ENCODE data around the gene MAGED1.

MAGED1 gene

GRCh38 chrX:51892921-51893745 is at the start of gene MAGED1:
MAGED1 (plus strand) TSS chrX:51893623; CDS start chrX:51894305, 682 bp downstream.
- in situ Hi-C loops (cut with HindIII; ENCODE audit: low sequenced_read_pairs), result no loop called here

GRCh38 chrX:51847463-51847862 is 46.0 kb upstream of the MAGED1 start:
- in situ Hi-C loops (cut with HindIII; ENCODE audit: low sequenced_read_pairs), result no loop called here

- in situ Hi-C loops (cut with HindIII; ENCODE audit: low sequenced_read_pairs), result no loop called here
Measured at GRCh38 chrX:51851507-51852085, 41.8 kb upstream of the MAGED1 start.

- in situ Hi-C loops (cut with HindIII; ENCODE audit: low sequenced_read_pairs), result no loop called here
Measured at GRCh38 chrX:51852096-51852495, 41.3 kb upstream of the MAGED1 start.

- in situ Hi-C loops (cut with HindIII; ENCODE audit: low sequenced_read_pairs), result no loop called here
Measured at GRCh38 chrX:51852621-51853020, 40.8 kb upstream of the MAGED1 start.

- in situ Hi-C loops (cut with HindIII; ENCODE audit: low sequenced_read_pairs), result no loop called here
Measured at GRCh38 chrX:51853251-51853650, 40.2 kb upstream of the MAGED1 start.

- in situ Hi-C loops (cut with HindIII; ENCODE audit: low sequenced_read_pairs), result no loop called here
Measured at GRCh38 chrX:51855698-51856097, 37.7 kb upstream of the MAGED1 start.

GRCh38 chrX:51857159-51857733 is 36.2 kb upstream of the MAGED1 start:
- in situ Hi-C loops (cut with HindIII; ENCODE audit: low sequenced_read_pairs), result no loop called here

GRCh38 chrX:51860679-51861078 is 32.7 kb upstream of the MAGED1 start:
- in situ Hi-C loops (cut with HindIII; ENCODE audit: low sequenced_read_pairs), result no loop called here

GRCh38 chrX:51862920-51863319 is 30.5 kb upstream of the MAGED1 start:
- in situ Hi-C loops (cut with HindIII; ENCODE audit: low sequenced_read_pairs), result no loop called here

GRCh38 chrX:51866210-51866609 is 27.2 kb upstream of the MAGED1 start:
- in situ Hi-C loops (cut with HindIII; ENCODE audit: low sequenced_read_pairs), result no loop called here

- in situ Hi-C loops (cut with HindIII; ENCODE audit: low sequenced_read_pairs), result no loop called here
Measured at GRCh38 chrX:51867626-51868025, 25.8 kb upstream of the MAGED1 start.

GRCh38 chrX:51870354-51870753 is 23.1 kb upstream of the MAGED1 start:
- in situ Hi-C loops (cut with HindIII; ENCODE audit: low sequenced_read_pairs), result no loop called here

GRCh38 chrX:51874123-51874522 is 19.3 kb upstream of the MAGED1 start:
- in situ Hi-C loops (cut with HindIII; ENCODE audit: low sequenced_read_pairs), result no loop called here

- in situ Hi-C loops (cut with HindIII; ENCODE audit: low sequenced_read_pairs), result no loop called here
Measured at GRCh38 chrX:51876441-51876840, 17.0 kb upstream of the MAGED1 start.

- in situ Hi-C loops (cut with HindIII; ENCODE audit: low sequenced_read_pairs), result no loop called here
Measured at GRCh38 chrX:51878056-51878455, 15.4 kb upstream of the MAGED1 start.

GRCh38 chrX:51889851-51890250 is 3.6 kb upstream of the MAGED1 start:
- in situ Hi-C loops (cut with HindIII; ENCODE audit: low sequenced_read_pairs), result no loop called here

GRCh38 chrX:51891245-51891644 is 2.2 kb upstream of the MAGED1 start:
- in situ Hi-C loops (cut with HindIII; ENCODE audit: low sequenced_read_pairs), result no loop called here

- in situ Hi-C loops (cut with HindIII; ENCODE audit: low sequenced_read_pairs), result no loop called here
Measured at GRCh38 chrX:51891821-51892551, 1.4 kb upstream of the MAGED1 start.

GRCh38 chrX:51893931-51894696 is 691 bp downstream of the MAGED1 start:
- in situ Hi-C loops (cut with HindIII; ENCODE audit: low sequenced_read_pairs), result no loop called here
